ENCODE data around the gene R3HDM2.

DNA sequence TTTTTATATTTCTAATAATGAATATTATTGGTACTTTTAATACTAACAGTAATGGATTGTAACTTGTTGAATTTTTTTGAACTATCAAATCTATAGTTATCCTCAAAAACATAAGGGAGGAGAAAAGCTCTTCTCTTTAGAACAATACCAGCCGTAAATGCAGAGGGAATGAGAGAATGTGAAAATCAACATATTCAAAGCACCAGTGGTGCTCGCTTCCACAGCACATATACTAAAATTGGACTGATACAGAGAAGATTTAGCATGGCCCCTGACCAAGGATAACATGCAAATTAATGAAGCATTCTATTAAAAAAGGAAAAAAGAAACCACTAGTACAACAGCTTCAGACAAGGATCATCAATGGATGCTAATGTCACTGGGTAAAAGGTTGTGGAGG lies 15.8 kb downstream of the R3HDM2 start:
- no peak for TF ChIP-seq POLR2A (IDR thresholded peaks at IDR 0.05)
- TF ChIP-seq, protein P1, sequence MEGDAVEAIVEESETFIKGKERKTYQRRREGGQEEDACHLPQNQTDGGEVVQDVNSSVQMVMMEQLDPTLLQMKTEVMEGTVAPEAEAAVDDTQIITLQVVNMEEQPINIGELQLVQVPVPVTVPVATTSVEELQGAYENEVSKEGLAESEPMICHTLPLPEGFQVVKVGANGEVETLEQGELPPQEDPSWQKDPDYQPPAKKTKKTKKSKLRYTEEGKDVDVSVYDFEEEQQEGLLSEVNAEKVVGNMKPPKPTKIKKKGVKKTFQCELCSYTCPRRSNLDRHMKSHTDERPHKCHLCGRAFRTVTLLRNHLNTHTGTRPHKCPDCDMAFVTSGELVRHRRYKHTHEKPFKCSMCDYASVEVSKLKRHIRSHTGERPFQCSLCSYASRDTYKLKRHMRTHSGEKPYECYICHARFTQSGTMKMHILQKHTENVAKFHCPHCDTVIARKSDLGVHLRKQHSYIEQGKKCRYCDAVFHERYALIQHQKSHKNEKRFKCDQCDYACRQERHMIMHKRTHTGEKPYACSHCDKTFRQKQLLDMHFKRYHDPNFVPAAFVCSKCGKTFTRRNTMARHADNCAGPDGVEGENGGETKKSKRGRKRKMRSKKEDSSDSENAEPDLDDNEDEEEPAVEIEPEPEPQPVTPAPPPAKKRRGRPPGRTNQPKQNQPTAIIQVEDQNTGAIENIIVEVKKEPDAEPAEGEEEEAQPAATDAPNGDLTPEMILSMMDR (IDR thresholded peaks at IDR 0.05): no peak

All from adrenal gland (tissue), 5 donors.